Inflammatory macrophage treated with lipopolysaccharide for 4 hours (primary cell): Measurements from ENCODE around the gene C5orf22.
A peak's percentile ranks its signal among the peaks of the same experiment; 100 is the strongest.
"Not testable (repeated sequence)": the region's sequence is repeated elsewhere in the genome, so short reads cannot be mapped to it uniquely, and the experiment has no call there.

Source experiments
- DNase-seq: peaks from one replicate; pipeline ENCODE4 v3.0.0-alpha.2; 2020

The C5orf22 gene

DNA sequence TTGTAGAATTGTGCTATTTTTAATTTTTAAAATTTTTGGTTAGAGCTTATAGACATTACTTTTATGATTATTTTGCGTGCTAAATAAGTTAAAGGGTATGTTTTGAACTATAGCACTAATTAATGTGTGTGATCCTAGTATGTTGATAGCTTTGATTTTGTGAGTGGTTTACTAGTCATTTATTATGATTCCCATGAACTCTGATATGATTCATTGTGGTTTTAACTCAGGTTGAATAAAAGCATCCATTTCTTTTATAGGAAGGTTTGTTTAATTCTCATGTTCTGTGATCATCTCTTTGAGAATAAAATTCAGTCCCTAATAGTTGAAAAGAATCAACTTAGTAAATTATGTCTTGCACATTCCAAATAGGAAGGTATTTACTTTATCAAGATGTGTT lies 22.5 kb downstream of the C5orf22 start:
- DNase-seq, result no peak

DNA sequence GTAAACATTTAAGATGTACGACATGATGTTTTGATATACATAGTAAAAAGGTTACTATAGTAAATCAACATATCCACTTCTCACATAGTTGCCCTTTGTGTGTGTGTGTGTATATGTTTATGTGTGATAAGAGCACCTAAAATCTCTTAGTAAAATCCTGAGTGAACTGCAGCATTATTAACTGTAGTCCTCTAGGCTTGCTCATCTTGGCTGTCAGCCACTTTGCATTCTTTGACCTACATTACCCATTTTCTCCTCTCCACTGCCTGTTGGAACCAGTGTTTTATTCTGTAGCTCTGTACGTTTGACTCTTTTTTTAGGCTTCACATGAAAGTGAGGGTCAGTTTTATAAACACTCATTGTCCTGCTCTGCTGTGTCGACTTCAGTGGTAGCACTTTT lies 24.4 kb downstream of the C5orf22 start:
- DNase-seq, result no peak

DNA sequence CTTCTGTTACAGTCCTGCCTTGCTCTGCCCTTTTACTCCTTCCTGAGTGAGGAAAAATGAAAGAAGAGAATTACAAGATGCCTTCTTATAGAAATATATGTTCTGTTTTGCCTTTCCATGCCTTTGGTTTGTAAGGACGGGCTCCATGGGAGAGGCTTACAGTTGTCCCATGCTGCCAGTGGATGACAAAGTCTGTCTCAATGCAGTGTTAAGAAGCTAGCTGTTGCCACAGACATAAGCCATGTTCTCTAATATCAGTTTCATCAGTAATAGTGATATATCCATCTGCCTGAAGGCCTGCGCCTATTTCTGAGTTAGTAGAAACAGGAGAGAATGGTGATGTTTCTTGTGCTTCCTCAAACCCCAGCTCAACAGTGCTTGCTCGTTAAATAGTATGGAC lies 27.8 kb downstream of the C5orf22 start:
- DNase-seq, result no peak

DNA sequence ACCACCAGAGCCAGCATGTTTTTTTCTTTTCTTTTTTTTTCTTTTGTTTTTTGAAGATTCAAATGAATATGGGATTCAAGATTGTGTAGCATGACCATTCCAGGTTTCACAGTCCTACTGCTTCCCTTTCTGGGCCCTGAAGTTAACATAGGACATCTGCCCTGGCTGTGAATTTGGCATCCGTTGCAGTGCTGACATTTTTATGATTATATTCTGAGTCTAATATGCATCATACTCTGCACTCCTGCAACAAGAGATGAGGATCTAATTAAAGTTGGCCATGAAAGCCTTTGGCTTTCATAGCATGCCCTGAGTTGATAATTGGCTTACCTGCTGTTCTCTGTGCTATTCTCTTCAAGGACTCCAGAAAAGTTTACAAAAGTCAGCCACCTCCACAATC lies 29.8 kb downstream of the C5orf22 start:
- no peak for DNase-seq

DNA sequence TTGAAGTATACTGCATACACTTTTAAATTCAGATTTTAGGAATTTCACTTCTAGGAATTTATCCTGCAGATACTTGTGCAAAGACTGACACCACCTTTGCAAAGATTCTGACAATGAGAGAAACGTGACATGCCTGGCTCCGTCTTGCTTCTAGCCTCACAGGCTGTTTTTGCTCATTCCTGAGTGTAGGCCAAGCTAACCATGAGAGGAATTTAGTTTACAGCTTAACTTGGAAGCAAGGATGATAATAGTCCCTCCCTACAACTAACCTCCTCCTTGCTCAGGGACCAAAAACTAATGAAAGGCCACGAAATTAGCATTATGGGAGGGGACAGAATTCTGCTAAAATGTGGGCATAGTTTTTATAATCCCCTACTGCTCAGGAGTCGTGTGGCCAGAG lies 31.1 kb downstream of the C5orf22 start:
- no peak for DNase-seq

DNA sequence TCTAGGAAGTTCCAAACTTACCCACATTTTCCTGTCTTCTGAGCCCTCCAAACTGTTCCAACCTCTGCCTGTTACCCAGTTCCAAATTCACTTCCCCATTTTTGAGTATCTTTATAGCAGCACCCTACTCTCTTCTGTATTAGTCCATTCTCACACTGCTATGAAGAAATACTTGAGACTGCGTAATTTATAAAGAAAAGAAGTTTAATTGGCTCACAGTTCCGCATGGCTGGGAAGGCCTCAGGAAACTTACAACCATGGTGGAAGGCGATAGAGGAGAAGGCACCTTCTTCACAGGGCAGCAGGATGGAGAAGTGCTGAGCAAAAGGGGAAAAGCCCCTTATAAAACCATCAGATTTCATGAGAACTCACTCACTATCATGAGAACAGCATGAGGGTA lies 34.3 kb downstream of the C5orf22 start:
- DNase-seq, result peak; percentile 59

DNA sequence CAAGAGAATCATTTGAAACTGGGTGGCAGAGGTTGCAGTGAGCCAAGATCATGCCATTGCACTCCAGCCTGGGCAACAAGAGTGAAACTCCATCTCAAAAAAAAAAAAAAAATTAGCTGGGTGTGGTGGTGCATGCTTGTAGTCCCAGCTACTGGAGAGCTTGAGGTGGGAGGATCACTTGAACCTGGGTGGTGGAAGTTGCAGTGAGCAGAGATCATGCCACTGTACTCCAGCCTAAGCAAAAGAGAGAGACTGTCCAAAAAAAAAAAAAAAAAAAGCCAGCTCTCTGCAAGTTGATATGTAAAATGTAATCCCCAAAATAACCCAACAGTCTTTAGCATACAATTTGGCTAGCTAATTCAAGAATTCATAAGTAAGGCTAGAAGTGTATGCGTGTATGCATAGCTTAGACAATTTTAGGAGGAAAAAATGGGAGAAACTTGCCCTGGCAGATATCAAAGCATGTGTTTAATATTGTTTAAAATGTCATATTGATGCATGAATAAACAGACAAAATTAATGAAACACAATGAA lies 36.3 kb downstream of the C5orf22 start:
- no peak for DNase-seq

DNA sequence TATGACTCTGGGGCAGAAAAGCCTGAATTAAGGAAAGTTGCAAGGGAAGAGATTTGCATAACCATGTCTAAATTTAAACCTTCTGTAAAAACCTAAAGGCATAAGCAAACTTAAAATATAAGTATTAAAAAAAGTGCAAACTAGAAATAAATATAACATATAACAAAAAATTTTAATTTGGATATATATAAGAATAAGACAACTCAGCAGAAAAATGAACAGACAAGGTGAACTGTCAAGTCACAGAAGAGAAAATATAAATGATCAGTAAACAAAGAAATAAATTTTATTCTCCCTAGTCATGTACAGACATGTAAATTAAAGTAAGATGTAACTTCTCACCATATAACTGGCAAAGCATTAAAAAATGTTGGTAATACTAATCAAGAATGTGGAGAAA lies 37.0 kb downstream of the C5orf22 start:
- no peak for DNase-seq

DNA sequence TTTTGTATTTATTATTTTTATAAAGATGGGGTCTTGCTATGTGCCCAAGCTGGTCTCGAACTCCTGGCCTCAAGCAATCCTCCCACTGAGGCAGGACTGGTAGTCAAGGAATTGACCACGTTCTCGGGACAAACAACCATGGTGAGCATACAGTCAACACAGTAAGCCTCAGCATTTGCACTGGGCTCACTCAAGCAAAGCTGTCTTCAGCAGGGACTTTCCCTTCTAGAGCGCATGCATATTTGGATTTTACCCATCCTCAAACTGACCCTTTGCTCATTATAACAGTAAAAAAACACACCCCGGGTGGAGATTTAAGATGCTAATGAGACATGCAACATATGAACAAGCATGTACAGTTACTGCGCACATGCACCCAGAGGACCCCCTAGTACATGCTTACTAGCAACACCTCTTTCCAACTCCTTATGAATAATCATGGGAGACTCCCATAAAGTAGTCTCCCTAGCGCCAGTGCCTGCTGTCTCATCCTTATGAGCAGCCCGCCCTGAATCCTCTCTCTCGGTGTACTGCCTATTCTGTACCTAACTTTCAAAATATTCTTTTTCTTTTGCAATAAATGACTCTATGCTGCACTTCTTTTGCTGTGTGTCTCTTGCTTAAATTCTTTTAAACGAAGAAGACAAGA lies 41.5 kb downstream of the C5orf22 start:
- DNase-seq, result no peak

DNA sequence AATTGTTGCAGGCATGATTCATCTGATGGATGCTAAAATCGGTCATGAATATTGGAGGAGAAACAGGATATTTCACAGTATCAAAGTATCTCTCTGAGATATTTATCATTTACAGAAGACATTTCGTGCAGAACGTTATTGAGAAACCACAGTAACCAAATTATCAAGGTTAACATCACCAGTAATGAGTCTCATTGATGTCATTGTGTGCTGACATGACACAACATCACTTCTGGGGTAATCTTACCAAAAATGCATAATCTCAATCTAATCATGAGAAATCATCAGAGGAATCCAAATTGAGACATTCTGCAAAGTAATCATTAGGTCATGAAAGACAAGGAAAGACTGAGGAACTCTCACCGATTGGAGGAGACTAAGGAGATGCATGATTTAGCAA lies 42.7 kb downstream of the C5orf22 start:
- DNase-seq, result no peak

DNA sequence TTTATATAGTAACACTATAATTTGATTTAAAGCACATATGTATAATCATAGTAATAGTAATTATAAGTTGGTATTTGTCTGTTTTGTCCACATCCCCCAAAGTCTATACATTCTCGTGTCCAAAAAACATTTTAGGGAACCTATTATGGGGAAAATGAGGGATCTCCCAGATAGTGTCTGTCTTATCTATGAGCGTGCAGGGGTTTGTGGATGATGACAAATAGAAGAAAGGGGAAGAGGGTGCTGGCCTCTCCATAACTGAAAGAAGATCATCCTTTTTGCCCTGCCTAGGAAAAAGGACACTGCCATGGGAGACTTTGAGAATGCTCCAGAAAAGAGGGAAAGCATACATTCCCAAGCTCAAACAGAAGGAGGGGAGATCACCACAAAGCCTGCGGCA lies 45.3 kb downstream of the C5orf22 start:
- peak; percentile 39 for DNase-seq

DNA sequence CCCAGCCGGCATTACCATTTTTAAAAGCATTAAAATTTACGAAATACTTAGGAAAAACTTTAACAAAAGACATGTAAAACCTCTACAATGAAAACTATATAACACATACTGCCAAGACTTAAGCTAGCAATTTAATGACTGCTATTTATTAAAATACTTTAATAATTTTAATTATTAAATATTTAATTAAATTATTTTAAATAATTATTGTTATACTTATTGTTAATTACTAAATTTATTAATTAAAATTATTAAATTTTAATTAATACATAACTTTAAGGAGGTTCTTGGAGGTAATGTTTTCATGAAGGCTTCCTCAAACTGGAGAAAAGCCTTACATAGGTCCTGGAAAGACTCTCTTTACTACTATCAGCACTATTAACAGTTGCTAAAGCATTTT lies 47.5 kb downstream of the C5orf22 start:
- no peak for DNase-seq

DNA sequence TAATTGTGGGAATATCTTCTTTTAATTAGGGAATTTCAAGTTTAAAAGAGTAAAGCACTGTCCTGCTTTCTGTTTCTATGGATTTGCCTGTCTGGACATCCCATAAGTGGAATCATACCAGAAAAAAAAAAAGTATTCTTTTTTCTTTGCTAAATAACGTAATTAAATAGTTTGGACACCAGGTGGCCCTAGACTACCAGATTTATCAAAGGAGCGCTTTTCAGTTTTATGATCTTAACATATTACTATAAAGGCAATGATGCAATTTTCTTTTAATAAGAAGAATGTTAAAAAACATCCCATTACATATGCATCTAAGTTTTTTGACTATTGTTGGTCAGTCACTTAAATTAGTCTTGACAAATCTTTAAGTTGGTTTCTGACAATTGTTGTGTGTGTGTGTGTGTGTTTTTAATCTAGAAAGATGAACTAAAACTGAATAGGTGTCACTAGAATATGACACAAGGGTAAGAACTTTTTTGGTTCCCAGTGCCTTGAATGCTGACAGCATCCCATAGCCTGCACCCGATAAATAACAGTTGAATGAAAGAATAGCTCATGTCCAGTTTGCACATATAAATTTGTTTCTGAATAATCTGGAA lies 49.5 kb downstream of the C5orf22 start:
- DNase-seq, result peak; percentile 62

DNA sequence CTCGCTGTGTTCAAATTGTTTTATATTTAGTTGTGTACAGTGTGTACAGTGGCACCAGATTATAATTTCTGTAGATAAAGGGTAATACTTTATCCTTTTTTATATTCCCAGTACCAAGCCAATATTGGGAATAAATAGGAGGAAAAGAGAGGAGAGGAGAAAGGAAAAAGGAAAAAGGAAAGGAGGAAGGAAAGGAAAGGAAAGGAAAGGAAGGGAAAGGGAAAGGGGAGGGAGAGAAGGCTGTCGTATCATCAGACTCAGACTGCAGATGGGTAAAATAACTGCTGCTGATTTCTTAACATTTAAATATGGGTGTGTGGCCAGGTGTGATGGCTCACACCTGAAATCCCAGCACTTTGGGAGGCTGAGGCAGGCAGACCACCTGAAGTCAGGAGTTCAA lies 51.0 kb downstream of the C5orf22 start:
- no peak for DNase-seq

DNA sequence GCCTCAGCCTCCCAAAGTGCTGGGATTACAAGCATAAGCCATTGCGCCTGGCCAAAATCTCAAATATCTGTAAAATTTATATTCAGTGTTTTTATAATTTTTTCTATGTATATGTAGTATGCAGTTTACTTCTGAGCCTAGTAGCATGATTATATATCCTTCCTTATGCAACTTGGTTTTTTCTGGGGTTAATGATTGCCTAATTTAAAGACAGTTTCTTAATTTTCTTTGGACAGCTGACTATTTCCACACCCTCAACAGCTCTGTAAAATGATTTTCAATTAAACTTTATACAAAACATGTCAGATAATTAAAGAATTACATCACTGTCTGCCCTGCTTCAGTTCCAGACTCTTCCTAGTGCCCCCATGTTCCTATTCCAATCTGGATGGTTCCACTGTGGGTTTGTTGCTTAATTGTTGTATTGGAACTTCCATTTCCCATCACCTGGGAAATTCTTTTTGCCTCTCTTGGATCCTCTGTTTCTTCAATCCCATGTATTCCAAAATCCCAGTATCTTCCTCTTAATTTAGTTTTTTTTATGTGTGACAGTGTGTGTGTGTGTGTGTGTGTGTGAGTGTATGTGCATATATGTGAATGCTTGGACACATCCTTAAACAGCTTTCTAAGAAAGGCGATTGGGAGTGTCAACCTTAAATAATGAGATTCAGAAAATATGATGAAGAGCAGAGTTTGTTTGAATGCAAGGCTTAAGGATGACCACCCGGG lies 53.2 kb downstream of the C5orf22 start:
- peak; percentile 42 for DNase-seq

DNA sequence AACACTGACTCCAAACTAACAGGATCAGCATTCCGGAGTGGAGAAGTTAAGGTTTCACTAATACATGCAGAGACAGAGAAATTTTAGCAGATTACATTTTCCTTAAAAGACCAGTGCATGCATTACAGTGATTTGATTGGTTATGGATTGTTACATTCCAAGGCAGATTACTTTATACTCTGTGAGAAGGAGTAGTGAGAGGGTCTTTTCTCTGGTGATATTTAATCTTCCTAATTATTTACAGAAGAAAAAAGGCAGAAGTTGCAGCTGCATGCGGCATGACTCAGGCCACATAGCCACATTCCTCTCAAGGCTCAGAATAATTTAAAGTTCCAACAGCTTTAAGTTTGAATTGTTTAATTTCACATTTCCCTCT lies 53.8 kb downstream of the C5orf22 start:
- DNase-seq, result no peak

DNA sequence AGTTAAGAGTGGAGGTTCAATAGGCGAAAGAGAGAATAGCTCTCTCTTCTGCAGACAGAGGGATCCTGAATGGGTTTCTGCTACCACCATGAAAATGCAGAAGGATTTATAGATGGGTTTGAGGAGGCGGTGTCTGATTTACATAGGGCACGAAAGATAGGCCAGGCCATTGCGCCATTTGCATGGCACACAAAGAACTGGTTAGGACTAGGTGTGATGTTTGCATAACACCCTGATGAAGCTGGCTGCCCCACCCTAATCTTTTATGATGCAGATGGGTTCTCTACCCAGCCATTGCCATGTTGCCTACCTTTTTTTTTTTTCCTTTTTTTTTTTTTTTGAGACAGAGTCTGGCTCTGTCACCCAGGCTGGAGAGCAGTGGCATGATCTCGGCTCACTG lies 55.4 kb downstream of the C5orf22 start:
- DNase-seq, result no peak

DNA sequence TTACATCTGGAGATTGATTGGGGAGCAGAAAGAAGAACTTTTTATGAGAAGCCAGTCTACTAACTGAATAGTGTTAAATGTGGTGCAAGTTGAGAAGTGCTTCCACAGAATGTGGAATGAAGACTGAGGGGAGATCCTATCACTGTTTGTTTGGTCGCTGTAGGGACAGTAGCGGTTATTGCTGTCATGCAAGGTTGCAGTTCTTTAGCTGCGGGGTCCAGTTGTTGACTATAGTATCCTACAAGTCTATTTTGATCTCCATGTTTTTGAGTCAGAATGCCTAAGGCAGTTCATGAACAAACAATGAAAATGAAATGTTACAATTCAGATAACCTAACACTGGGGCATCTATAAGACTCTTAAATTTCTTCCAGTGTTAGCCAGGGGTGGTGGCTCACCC lies 61.6 kb downstream of the C5orf22 start:
- no peak for DNase-seq

DNA sequence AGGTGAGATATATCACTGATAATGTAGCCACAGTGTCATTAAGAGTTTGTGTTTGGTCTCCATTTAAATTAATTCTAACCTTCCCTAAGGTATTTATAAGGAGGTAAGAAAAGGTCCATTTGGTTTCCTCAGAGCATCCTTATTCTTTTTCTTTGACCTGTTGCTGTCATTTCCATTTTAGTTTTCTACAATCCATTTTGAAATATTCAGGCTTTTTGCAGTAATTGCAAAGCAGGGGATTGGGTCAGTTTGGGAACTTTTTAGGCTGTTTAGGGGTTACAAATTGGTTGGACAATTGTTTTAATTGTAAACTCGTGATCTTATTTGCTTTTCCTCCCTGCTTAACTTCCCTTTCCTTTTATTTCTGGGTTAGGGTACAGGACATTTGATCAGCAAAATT lies 64.3 kb downstream of the C5orf22 start:
- no peak for DNase-seq

DNA sequence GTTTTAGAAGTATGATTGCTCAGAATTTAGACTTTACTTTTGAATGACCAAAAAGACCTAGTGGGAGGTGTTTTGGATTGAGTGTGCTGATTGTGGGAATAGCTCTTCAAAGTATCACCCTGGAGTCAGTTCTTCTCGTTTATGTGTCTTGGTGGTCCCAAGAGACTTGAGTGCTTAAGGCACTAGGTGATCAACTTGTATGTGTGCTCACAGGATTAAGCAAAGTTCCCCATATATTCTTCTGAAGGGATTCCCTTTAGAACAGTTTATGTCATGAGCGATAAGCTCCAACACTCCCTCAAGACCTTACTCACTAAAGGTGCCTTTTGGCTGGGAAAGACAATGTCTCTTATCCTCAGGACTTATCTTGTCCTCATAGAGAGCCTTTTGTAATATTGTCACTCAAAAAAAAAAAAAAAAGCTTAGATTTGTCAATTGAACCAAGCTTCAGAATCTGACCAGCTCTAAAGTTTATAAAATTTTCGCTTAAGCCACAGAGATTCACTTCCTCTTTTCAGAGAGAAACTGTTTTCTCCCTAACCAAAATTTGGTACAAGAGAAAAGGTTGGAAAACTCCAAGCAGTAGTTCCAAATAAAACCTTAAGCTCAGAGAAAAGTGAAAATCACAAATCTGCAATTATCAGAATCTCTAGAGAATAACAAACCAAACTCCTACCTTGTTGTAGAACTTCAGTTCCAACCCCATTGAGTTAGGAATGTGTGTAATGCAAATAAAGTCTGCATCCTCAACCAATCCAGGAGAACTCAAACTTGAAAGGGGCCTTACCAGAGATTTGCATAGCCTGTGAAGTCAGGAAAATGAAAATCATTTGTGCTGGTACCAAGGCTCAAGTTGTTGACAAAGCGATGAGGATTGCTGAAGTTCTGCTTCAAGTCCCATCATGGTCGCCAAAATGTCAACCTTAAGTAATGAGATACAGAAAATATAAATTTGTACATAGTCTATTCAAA lies 66.8 kb downstream of the C5orf22 start:
- DNase-seq, result peak; percentile 31

DNA sequence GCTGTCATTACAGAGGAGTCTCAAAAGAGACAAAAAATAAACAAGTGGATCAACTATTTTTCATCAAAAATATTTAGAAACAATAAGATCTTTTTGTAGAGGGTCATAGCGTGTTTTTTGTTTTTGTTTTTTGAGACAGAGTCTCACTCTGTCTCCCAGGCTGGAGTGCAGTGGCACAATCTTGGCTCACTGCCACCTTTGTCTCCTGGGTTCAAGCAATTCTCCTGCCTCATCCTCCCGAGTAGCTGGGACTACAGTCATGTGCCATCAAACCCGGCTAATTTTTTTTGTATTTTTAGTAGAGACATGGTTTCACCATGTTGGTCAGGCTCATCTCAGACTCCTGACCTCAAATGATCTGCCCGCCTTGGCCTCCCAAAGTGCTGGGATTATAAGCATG lies 70.2 kb downstream of the C5orf22 start:
- not testable (repeated sequence) for DNase-seq

DNA sequence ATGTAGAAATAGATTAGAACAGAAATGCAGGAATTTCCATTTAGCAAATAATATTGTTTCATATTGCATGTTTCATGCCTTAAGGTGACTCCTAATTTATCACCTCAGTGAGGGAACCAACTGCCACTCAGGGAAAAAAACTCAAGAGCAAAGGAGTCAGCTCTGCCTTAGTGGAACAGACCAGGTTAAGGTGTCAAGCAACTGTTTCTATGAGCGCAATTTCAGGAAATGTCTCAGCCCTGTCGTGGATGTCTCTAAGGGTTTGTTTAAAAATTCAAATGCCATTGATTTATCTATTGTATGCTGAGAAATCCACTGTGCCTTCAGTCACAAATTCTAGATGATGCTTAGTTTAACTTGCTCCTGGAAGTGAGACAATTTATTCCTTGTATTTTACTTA lies 72.1 kb downstream of the C5orf22 start:
- no peak for DNase-seq

DNA sequence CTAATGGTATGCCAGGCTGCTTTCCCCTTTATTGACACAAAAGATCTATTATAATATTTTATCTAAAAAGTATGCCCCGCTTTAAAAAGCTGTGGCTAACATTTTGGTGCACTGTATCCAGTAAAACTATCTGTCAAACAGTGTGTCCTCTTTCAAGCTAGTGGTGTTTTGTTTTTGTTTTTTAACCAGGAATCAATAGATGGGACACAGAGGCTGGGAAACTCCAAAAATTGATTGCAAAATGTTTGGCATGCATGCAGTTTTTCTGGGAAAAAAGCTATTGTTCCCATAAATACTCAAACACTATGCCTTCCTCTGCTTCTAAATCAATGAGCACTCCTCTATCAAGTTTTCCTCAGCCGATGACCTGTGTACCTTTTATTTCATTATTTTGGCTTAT lies 72.5 kb downstream of the C5orf22 start:
- no peak for DNase-seq
